ENCODE results near the gene ME3. TPM values are rescaled to one million over a fixed set of nuclear protein-coding genes. Genes with fewer than 3 reads are reported as not detected.

ME3 gene
- total and polyA plus RNA-seq, 2 donors (not counting 1 experiment from before 2014, with no cell fraction given): 8.8 to 50.7 TPM

DNA sequence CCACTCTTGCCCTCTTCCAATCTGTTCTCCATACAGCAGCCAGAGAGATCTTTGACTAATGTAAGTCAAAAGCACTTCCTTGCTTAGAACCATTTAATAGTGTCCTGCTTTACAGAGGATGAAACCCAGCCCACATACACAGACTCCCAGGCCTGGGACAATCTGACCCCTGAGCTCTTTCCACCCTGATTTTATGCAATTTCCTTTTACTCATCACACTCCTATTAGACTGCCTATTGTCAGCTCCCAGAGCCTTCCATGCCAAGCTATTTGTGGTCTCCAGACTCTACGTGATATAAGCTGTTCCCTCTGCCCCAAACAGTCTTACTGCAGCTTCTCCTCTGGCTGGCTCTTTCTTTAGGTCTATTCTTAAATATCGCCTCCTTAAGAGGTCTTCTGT is 28.1 kb downstream of the ME3 start:
- peaks cover 6% of the 10 kb centered on the region for H3K4me1 ChIP-seq (ENCODE audit: control insufficient read depth, extremely low read depth, insufficient read depth, low read length)
- no peaks in the 10 kb centered on the region for H4K20me1 ChIP-seq (ENCODE audit: control insufficient read depth, extremely low read depth, insufficient read depth, low read length)
- H3K36me3 ChIP-seq (ENCODE audit: control insufficient read depth, insufficient read depth, low read length): no peaks in the 10 kb centered on the region
- H2AFZ ChIP-seq (ENCODE audit: low read length): no peak overlapping the region
- no peaks in the 10 kb centered on the region for H3K27me3 ChIP-seq (ENCODE audit: control insufficient read depth, insufficient read depth, low read length)
- no peak overlapping the region for H3K4me2 ChIP-seq (ENCODE audit: extremely low read depth, insufficient read depth, low read length)
- no peak overlapping the region for H3K4me3 ChIP-seq (replicated peaks in 1 of 4; ENCODE audit: control extremely low read depth in 1 of 4, insufficient read depth in 1 of 4, low read depth in 3 of 4, low read length in 4 of 4)
- no peaks in the 10 kb centered on the region for H3K9me3 ChIP-seq (ENCODE audit: control insufficient read depth, insufficient read depth, low read depth, low read length)
- H3K27ac ChIP-seq (ENCODE audit: insufficient read depth, low read length): peak overlapping the region; percentile 20
- DNase-seq (ENCODE audit: low read depth in 2 of 2): peak; percentile 50 to 52
- H3K9ac ChIP-seq (ENCODE audit: insufficient read depth, low read length): no peak overlapping the region
- H3K79me2 ChIP-seq (ENCODE audit: control insufficient read depth, insufficient read depth, low read length): no peaks in the 10 kb centered on the region
- no peak for TF ChIP-seq EZH2 (IDR thresholded peaks at IDR 0.05; ENCODE audit: low read length, missing control alignments)
- TF ChIP-seq, protein P1, sequence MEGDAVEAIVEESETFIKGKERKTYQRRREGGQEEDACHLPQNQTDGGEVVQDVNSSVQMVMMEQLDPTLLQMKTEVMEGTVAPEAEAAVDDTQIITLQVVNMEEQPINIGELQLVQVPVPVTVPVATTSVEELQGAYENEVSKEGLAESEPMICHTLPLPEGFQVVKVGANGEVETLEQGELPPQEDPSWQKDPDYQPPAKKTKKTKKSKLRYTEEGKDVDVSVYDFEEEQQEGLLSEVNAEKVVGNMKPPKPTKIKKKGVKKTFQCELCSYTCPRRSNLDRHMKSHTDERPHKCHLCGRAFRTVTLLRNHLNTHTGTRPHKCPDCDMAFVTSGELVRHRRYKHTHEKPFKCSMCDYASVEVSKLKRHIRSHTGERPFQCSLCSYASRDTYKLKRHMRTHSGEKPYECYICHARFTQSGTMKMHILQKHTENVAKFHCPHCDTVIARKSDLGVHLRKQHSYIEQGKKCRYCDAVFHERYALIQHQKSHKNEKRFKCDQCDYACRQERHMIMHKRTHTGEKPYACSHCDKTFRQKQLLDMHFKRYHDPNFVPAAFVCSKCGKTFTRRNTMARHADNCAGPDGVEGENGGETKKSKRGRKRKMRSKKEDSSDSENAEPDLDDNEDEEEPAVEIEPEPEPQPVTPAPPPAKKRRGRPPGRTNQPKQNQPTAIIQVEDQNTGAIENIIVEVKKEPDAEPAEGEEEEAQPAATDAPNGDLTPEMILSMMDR (conservative IDR thresholded peaks at IDR 0.05 in 1 of 2, IDR thresholded peaks at IDR 0.05 in 1 of 2; ENCODE audit: low read depth in 1 of 2, low read length in 2 of 2): no peak

DNA sequence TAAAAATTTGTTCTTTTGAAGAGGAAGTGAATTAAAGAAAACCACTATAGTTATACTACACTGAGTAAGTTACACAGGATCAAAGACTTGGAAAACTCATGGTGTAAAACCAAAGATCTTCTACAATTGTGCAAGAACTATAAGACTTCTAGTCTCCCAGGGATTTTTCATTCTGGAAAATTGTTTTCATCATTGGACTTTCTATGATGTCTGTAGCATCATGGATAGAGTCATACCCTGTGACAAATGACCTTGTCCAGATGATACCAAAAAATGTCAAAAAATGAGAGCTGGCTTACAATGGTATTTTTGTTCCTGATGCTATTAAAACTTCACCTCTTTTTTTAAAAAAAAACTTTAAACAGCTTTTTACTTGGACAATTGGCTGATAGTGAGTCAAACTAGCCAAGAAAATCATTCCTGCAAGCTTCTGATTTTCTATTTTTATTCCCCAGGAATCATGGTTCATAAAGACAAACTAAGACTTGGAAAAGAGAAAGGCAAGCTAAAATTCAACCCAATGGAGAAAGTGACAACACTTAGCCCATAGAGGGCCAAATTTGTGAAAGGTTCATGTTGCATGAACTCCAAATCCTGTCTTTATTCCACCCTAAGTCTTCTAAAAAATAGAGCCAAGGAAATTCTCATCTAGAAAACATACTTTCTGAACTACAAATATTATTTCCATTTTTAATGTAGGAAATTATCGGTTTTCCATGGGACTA is 30.7 kb downstream of the ME3 start:
- H3K27ac ChIP-seq (ENCODE audit: insufficient read depth, low read length): no peak overlapping the region
- no peak overlapping the region for H3K9ac ChIP-seq (ENCODE audit: insufficient read depth, low read length)
- H2AFZ ChIP-seq (ENCODE audit: low read length): no peak overlapping the region
- no peaks in the 10 kb centered on the region for H4K20me1 ChIP-seq (ENCODE audit: control insufficient read depth, extremely low read depth, insufficient read depth, low read length)
- no peaks in the 10 kb centered on the region for H3K79me2 ChIP-seq (ENCODE audit: control insufficient read depth, insufficient read depth, low read length)
- no peak for DNase-seq (ENCODE audit: low read depth in 2 of 2)
- H3K9me3 ChIP-seq (ENCODE audit: control insufficient read depth, insufficient read depth, low read depth, low read length): no peaks in the 10 kb centered on the region
- no peaks in the 10 kb centered on the region for H3K27me3 ChIP-seq (ENCODE audit: control insufficient read depth, insufficient read depth, low read length)
- H3K4me2 ChIP-seq (ENCODE audit: extremely low read depth, insufficient read depth, low read length): no peak overlapping the region
- H3K36me3 ChIP-seq (ENCODE audit: control insufficient read depth, insufficient read depth, low read length): no peaks in the 10 kb centered on the region
- H3K4me3 ChIP-seq (replicated peaks in 1 of 4; ENCODE audit: control extremely low read depth in 1 of 4, insufficient read depth in 1 of 4, low read depth in 3 of 4, low read length in 4 of 4): no peak overlapping the region
- TF ChIP-seq, protein P1 (conservative IDR thresholded peaks at IDR 0.05 in 1 of 2, IDR thresholded peaks at IDR 0.05 in 1 of 2; ENCODE audit: low read depth in 1 of 2, low read length in 2 of 2): no peak
- no peak for TF ChIP-seq EZH2 (IDR thresholded peaks at IDR 0.05; ENCODE audit: low read length, missing control alignments)
- H3K4me1 ChIP-seq (ENCODE audit: control insufficient read depth, extremely low read depth, insufficient read depth, low read length): peaks cover 6% of the 10 kb centered on the region

DNA sequence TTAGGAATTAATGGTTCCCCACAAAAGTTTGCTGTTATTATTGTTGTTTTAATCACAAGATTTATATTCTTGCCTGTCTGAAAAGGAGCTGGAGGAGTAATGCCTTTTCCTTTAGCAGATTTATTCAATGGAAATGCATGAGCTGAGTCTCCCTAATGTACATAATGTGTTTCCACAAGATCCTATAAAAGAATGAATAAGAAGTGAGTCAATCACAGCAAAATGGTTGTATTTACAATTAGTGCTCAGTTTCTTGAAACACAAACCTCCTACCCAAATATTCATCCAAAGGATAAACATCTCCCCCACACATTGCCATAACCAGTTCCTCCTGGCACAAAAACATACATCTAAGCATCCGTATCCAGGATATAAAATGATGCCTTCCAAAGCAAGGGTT is 33.3 kb downstream of the ME3 start:
- Histone ChIP-seq H4K20me1 (ENCODE audit: control insufficient read depth, extremely low read depth, insufficient read depth, low read length) (no peaks in the 10 kb centered on the region), H3K27me3 (ENCODE audit: control insufficient read depth, insufficient read depth, low read length) (no peaks in the 10 kb centered on the region), H3K36me3 (ENCODE audit: control insufficient read depth, insufficient read depth, low read length) (no peaks in the 10 kb centered on the region), H3K4me1 (ENCODE audit: control insufficient read depth, extremely low read depth, insufficient read depth, low read length) (peaks cover 3% of the 10 kb centered on the region), H3K4me2 (ENCODE audit: extremely low read depth, insufficient read depth, low read length) (no peak overlapping the region), H3K4me3 (replicated peaks in 1 of 4; ENCODE audit: control extremely low read depth in 1 of 4, insufficient read depth in 1 of 4, low read depth in 3 of 4, low read length in 4 of 4) (no peak overlapping the region), H3K9ac (ENCODE audit: insufficient read depth, low read length) (no peak overlapping the region), H3K9me3 (ENCODE audit: control insufficient read depth, insufficient read depth, low read depth, low read length) (no peaks in the 10 kb centered on the region), H3K79me2 (ENCODE audit: control insufficient read depth, insufficient read depth, low read length) (no peaks in the 10 kb centered on the region), H2AFZ (ENCODE audit: low read length) (no peak overlapping the region), H3K27ac (ENCODE audit: insufficient read depth, low read length) (no peak overlapping the region)
- DNase-seq (ENCODE audit: low read depth in 2 of 2): no peak
- no peak for TF ChIP-seq EZH2 (IDR thresholded peaks at IDR 0.05; ENCODE audit: low read length, missing control alignments)
- TF ChIP-seq, protein P1 (conservative IDR thresholded peaks at IDR 0.05 in 1 of 2, IDR thresholded peaks at IDR 0.05 in 1 of 2; ENCODE audit: low read depth in 1 of 2, low read length in 2 of 2): no peak

Measured in fibroblast of lung (primary cell).